Measurements from ENCODE around the gene ZNF227.

DNA sequence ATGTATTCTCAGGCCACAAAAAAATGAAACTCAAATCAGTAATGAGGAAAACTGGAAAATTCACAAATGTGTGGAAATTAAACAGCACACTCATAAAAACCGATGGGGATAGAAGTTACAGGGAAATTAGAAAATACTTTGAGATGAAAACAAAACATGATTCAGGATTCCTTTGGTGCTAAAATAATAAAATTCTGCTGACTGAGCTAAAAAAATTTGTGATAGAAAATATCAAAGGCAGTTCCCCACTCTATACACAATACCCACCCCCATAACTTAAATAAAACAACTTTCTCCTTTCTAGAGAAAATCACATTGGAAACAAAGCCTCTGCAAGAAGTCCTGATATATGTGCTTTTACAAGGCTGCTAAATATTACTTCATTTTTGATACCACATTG lies 45.8 kb downstream of the ZNF227 start:
- no peak for TF ChIP-seq CTCF (IDR thresholded peaks at IDR 0.05)
- TF ChIP-seq POLR2A (IDR thresholded peaks at IDR 0.05), result no peak
